Gastrocnemius medialis (tissue), 4 donors: ENCODE results near the gene CYSRT1. TPM values are rescaled to one million over a fixed set of nuclear protein-coding genes. Genes with fewer than 3 reads are reported as not detected.

ENCODE experiments used
- ATAC-seq, 2 donors: fragments of 150-250 bp; one replicate each; pipeline ENCODE4 v1.9.1; 2016
- DNase-seq, 2 donors: peaks; one replicate each; pipeline ENCODE4 v3.0.0-alpha.2; 2019
- H3K27ac ChIP-seq, 4 donors: fragments of 200-600 bp; sonication (generic); 1 replicate in 1 of 4; 2 replicates in 3 of 4; pipeline ENCODE4 v1.5.1; 2016 to 2018; ENCODE audit warnings: mild to moderate bottlenecking in 2 of 4, moderate library complexity in 1 of 4
- H3K27me3 ChIP-seq, 3 donors: fragments of 200-600 bp; sonication (generic) in 2 of 3; 1 replicate in 1 of 3; 2 replicates in 2 of 3; pipeline versions ENCODE4 v1.5.1 to v1.6.0; 2016 to 2019; ENCODE audit warnings: mild to moderate bottlenecking in 1 of 3, moderate library complexity in 1 of 3
- H3K36me3 ChIP-seq, 2 donors: fragments of 200-600 bp; sonication (generic) in 1 of 2; one replicate each; pipeline ENCODE4 v1.5.1; 2017 to 2018
- H3K4me1 ChIP-seq, 2 donors: fragments of 200-600 bp; sonication (generic) in 1 of 2; one replicate each; pipeline ENCODE4 v1.5.1; 2016 to 2017; ENCODE audit warnings: mild to moderate bottlenecking in 2 of 2
- H3K4me3 ChIP-seq, 4 donors: fragments of 200-600 bp; sonication (generic) in 3 of 4; 1 replicate in 1 of 4; 2 replicates in 3 of 4; pipeline ENCODE4 v1.5.1; 2016 to 2019; ENCODE audit warnings: mild to moderate bottlenecking in 2 of 4
- H3K9me3 ChIP-seq, 3 donors: fragments of 200-600 bp; sonication (generic) in 2 of 3; 1 replicate in 1 of 3; 2 replicates in 2 of 3; pipeline ENCODE4 v1.5.1; 2016 to 2019
- POLR2A ChIP-seq, 2 donors: fragments of 450-650 bp; IDR thresholded peaks; one replicate each; pipeline ENCODE4 v1.6.1; 2017; ENCODE audit warnings: antibody characterized with exemption in 2 of 2, mild to moderate bottlenecking in 2 of 2, moderate library complexity in 2 of 2
- in situ Hi-C, 4 donors: fragments of 200-750 bp; cut with MboI; loops; one replicate each; pipeline versions ENCODE4 v1.15.0 to v1.8.0; 2017; ENCODE audit warnings: low sequenced_read_pairs in 4 of 4
- intact Hi-C: fragments of 100-400 bp; cut with DNase I; formaldehyde crosslinking; loops from one replicate; pipeline ENCODE4 v1.15.1; 2023; ENCODE audit warnings: low total_unique reads
- total RNA-seq, 4 donors: library from RNA; depleted of rRNA; stranded (reverse); fragments of >200 nt; gene quantifications; one replicate each; pipeline versions ENCODE4 v1.1.0 to v1.2.3, GENCODE V29; 2016
- TF ChIP-seq, protein P1 (sequence below), 5 experiments: fragments of 450-650 bp in 3 of 5; fragments of 200-600 bp in 2 of 5; sonication (generic) in 2 of 5; IDR thresholded peaks in 4 of 5; conservative IDR thresholded peaks in 1 of 5; 1 replicate in 4 of 5; 2 replicates in 1 of 5; pipeline ENCODE4 v1.5.1; 2016 to 2019; ENCODE audit warnings: antibody characterized with exemption in 5 of 5, mild to moderate bottlenecking in 3 of 5, moderate library complexity in 3 of 5

Gene CYSRT1
- total RNA-seq, 4 donors from 2014 or later = 0.42 TPM; not detected in 3

DNA sequence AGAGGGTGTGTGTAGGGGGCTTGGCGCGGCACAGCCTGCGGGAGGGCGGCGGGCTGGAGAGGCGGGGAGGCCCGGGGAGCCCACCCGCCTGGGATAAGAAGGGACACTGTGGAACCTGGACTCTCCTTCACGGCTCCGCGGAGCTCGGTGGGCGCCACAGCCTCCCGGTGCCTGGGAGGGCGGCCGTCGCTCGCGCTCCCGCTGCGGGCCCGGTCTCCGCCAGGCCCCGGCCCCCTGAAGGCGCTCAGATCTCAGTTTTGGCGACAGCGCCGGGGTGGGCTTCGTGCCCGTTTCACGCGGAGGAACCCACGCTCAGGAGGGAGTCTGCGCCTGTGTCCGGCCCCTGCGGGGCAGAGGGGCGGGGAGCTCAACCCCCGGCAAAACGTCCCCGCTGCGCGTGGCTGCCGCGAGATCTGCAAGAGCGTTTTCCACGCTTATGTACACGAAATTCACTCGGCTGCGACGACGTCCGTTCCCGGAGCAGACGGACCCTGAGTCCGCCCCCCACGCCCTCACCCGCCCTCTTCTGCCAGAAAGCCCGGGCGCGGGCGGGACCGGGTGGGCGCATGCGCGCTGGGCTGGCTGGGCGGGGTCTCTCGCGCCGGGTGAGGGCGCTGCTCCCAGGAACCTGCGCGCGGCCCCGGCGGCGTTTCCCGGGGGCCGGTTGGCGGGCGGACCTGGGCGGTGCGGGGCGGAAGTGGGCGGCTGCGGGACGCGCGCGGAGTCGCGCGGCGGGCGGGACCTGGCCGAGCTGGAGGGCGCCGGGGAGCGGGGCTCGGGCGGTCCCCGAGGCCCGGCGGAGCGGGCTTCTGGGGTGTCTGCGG, 29.9 kb downstream of the CYSRT1 start, which contains the start of gene NELFB:
Gene NELFB (plus strand): TSS at position 704 of the 824 bp plus-strand sequence.
- ATAC-seq = peak; percentile 91 to 94

DNA sequence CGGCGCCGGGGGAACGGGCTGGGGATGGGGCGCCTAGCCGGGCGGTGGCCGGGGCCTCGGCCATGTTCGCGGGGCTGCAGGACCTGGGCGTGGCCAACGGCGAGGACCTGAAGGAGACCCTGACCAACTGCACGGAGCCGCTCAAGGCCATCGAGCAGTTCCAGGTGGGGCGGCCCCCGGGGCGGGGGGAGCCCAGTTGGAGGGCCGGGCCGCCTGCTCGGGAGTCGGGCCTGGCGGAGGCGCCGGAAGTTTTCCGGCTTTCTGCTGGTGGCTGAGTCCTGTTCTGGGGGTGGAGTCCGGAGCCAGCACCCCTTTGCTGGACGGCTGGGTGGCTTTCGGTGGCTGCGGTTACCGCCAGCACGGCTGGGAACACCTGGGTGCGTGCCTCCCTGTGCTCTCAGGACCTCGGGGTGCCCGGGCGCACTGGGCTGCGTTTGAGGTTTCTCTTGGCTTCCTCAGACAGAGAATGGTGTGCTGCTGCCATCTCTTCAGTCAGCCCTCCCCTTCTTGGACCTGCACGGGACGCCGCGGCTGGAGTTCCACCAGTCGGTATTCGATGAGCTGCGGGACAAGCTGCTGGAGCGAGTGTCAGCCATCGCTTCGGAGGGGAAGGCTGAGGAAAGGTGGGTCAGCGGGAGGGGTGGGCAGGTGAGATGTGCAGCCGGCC, 30.6 kb downstream of the CYSRT1 start:
- in situ Hi-C loops = no loop called here
- H3K27me3 ChIP-seq = no peaks in the 10 kb centered on the region
- H3K27ac ChIP-seq = peak overlapping the region; percentile 45 to 89 (median 73)
- intact Hi-C loops = loop anchor here (1.0 kb wide), 2 partner anchors 14 to 32 kb away; partner anchors contain the start of gene TUBB4B
- TF ChIP-seq POLR2A (IDR thresholded peaks at IDR 0.05) = peak in 1 of 2 donors; percentile 2
- TF ChIP-seq, protein P1, sequence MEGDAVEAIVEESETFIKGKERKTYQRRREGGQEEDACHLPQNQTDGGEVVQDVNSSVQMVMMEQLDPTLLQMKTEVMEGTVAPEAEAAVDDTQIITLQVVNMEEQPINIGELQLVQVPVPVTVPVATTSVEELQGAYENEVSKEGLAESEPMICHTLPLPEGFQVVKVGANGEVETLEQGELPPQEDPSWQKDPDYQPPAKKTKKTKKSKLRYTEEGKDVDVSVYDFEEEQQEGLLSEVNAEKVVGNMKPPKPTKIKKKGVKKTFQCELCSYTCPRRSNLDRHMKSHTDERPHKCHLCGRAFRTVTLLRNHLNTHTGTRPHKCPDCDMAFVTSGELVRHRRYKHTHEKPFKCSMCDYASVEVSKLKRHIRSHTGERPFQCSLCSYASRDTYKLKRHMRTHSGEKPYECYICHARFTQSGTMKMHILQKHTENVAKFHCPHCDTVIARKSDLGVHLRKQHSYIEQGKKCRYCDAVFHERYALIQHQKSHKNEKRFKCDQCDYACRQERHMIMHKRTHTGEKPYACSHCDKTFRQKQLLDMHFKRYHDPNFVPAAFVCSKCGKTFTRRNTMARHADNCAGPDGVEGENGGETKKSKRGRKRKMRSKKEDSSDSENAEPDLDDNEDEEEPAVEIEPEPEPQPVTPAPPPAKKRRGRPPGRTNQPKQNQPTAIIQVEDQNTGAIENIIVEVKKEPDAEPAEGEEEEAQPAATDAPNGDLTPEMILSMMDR (IDR thresholded peaks at IDR 0.05 in 4 of 5, conservative IDR thresholded peaks at IDR 0.05 in 1 of 5) = no peak
- H3K36me3 ChIP-seq = peaks cover 0 to 26% of the 10 kb centered on the region in 2 donors
- peaks cover 16 to 24% of the 10 kb centered on the region in 2 donors for H3K4me1 ChIP-seq
- ATAC-seq (peak; percentile 50 to 53), DNase-seq (no peak)
- peak overlapping the region; percentile 63 to 97 (median 92) for H3K4me3 ChIP-seq
- H3K9me3 ChIP-seq = no peaks in the 10 kb centered on the region

More for the DNA sequence above, 29.9 kb downstream of the CYSRT1 start, which contains the start of gene NELFB:
- in situ Hi-C loops (no loop called here), intact Hi-C loops (loop anchor here (1.0 kb wide), 2 partner anchors 14 to 32 kb away; partner anchors contain the start of gene TUBB4B)
- Histone ChIP-seq H3K27me3 (no peaks in the 10 kb centered on the region), H3K4me1 (peaks cover 22 to 29% of the 10 kb centered on the region in 2 donors), H3K4me3 (peak within 1 kb of the TSS; percentile 77 to 99 (median 92)), H3K27ac (peak within 1 kb of the TSS; percentile 68 to 91 (median 81)), H3K36me3 (peaks cover 0 to 26% of the 10 kb centered on the region in 2 donors), H3K9me3 (no peaks in the 10 kb centered on the region)
- peak; percentile 71 to 79 for TF ChIP-seq POLR2A (IDR thresholded peaks at IDR 0.05)
- TF ChIP-seq, protein P1 (IDR thresholded peaks at IDR 0.05 in 4 of 5, conservative IDR thresholded peaks at IDR 0.05 in 1 of 5) = peak in 3 of 5 experiments; percentile 8 to 36 (median 28)
- DNase-seq = peak; percentile 79 to 85

DNA sequence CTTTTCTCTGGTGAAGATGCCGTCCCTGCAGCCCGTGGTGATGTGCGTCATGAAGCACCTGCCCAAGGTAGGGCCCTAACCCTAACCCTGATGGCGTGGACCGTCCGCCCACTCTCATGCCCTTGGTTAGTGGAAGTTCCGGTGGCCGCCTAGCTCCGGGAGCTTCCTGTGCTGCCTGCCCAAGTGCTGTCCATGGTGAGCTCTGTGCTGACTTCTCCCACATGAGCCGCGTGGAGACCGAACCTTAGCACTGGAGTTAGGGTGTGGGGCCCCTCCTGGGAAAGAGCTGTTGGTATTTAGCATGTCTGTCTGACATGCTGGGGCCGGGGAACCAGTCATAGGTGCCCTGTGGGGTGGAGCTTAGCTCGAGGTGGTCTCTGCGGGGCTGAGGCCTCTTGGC, 31.4 kb downstream of the CYSRT1 start:
- peaks cover 0 to 26% of the 10 kb centered on the region in 2 donors for H3K36me3 ChIP-seq
- H3K27me3 ChIP-seq = no peaks in the 10 kb centered on the region
- no peak for ATAC-seq
- no peak overlapping the region for H3K27ac ChIP-seq
- H3K4me1 ChIP-seq = peaks cover 16 to 24% of the 10 kb centered on the region in 2 donors
- DNase-seq = no peak
- no peaks in the 10 kb centered on the region for H3K9me3 ChIP-seq
- intact Hi-C loops = no loop called here
- TF ChIP-seq, protein P1 (IDR thresholded peaks at IDR 0.05 in 4 of 5, conservative IDR thresholded peaks at IDR 0.05 in 1 of 5) = no peak
- no peak for TF ChIP-seq POLR2A (IDR thresholded peaks at IDR 0.05)
- H3K4me3 ChIP-seq = peak overlapping the region; percentile 63 to 97 (median 92)
- in situ Hi-C loops = no loop called here

DNA sequence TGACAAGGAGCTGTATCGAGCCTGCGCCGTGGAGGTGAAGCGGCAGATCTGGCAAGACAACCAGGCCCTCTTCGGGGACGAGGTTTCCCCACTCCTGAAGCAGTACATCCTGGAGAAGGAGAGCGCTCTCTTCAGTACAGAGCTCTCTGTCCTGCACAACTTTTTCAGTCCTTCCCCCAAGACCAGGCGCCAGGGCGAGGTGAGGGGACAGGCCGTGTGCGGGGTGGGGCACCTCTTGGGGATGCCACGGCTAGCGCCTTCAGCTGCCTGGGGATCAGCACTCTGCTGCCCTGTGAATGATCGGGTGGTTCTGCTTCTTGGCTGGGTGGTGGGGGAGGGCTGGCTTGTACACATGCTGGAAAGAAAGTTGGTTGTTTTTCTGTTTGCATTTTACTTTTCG, 31.9 kb downstream of the CYSRT1 start:
- DNase-seq = no peak
- H3K27ac ChIP-seq = no peak overlapping the region
- H3K27me3 ChIP-seq = no peaks in the 10 kb centered on the region
- peaks cover 16 to 24% of the 10 kb centered on the region in 2 donors for H3K4me1 ChIP-seq
- no peaks in the 10 kb centered on the region for H3K9me3 ChIP-seq
- intact Hi-C loops (no loop called here), in situ Hi-C loops (no loop called here)
- no peak for TF ChIP-seq POLR2A (IDR thresholded peaks at IDR 0.05)
- TF ChIP-seq, protein P1 (IDR thresholded peaks at IDR 0.05 in 4 of 5, conservative IDR thresholded peaks at IDR 0.05 in 1 of 5) = no peak
- H3K4me3 ChIP-seq = peak overlapping the region in 2 of 4 donors; percentile 63 to 97
- ATAC-seq = no peak
- peaks cover 0 to 26% of the 10 kb centered on the region in 2 donors for H3K36me3 ChIP-seq
